ENCODE data around the gene ADGRG1. TPM values are rescaled to one million over a fixed set of nuclear protein-coding genes. Genes with fewer than 3 reads are reported as not detected.

Gene ADGRG1
- polyA plus RNA-seq, 1 of the 3 experiments (the other 2 are of a cell fraction), result 7.4 TPM

GRCh38 chr16:57676553-57677085 lies 48.2 kb downstream of the ADGRG1 start:
- Histone ChIP-seq H3K79me2 (ENCODE audit: insufficient read depth) (no peaks in the 10 kb centered on the region), H3K9me2 (no peaks in the 10 kb centered on the region), H3K9ac (no peak overlapping the region), H3K9me3 (no peaks in the 10 kb centered on the region), H3K4me2 (no peak overlapping the region), H3K27me3 (ENCODE audit: insufficient read depth) (peaks cover 7% of the 10 kb centered on the region; the same call in 1 of the 2 replicates), H3K36me3 (replicated peaks in 1 of 2; ENCODE audit: control insufficient read depth in 1 of 2, insufficient read depth in 2 of 2, low read length in 1 of 2) (no peaks in the 10 kb centered on the region), H3K4me3 (ENCODE audit: low read depth in 2 of 2, low read length in 1 of 2) (no peak overlapping the region), H3K27ac (ENCODE audit: low read depth in 2 of 2, low read length in 1 of 2) (no peak overlapping the region), H3F3A (replicated peaks; ENCODE audit: insufficient read depth) (no peaks in the 10 kb centered on the region), H4K20me1 (ENCODE audit: insufficient read depth) (no peaks in the 10 kb centered on the region), H2AFZ (ENCODE audit: low read depth) (no peak overlapping the region), H3K4me1 (ENCODE audit: control insufficient read depth in 1 of 2, insufficient read depth in 2 of 2, low read depth in 1 of 2, low read length in 1 of 2) (peaks cover 0 to 3% of the 10 kb centered on the region in 2 experiments; a peak in 1 of 4 replicates)
- no peak for DNase-seq
- TF ChIP-seq EP300 (IDR thresholded peaks at IDR 0.05; ENCODE audit: borderline replicate concordance in 1 of 2, low read depth in 1 of 2, low read length in 1 of 2) (no peak), GATA2 (CRISPR knock-in tag; IDR thresholded peaks at IDR 0.05) (no peak), MXI1 (IDR thresholded peaks at IDR 0.05; ENCODE audit: low read depth, low read length) (no peak), PBX3 (IDR thresholded peaks at IDR 0.05) (no peak), GABPA (IDR thresholded peaks at IDR 0.05; ENCODE audit: low read depth) (no peak), REST (IDR thresholded peaks at IDR 0.05; ENCODE audit: low read depth, low read length) (no peak), CHD2 (IDR thresholded peaks at IDR 0.05; ENCODE audit: low read length, partially characterized antibody) (no peak), FOXJ3 (CRISPR knock-in tag; IDR thresholded peaks at IDR 0.05) (no peak), EZH2phosphoT487 (IDR thresholded peaks at IDR 0.05; ENCODE audit: borderline replicate concordance, low read depth) (no peak), TCF12 (IDR thresholded peaks at IDR 0.05) (no peak), RCOR1 (IDR thresholded peaks at IDR 0.05; ENCODE audit: low read length) (no peak), JUND (IDR thresholded peaks at IDR 0.05) (no peak)
- ChIA-PET CTCF (interaction anchor here (1.1 to 1.6 kb wide), 2 partner anchors 16 to 28 kb away, joined by 3 to 6 read pairs; no protein-coding TSS in a partner anchor), POLR2A (no interaction called here)
- 62% methylated on average over 4 of the region's 4 CpGs for WGBS (ENCODE audit: low lambda C conversion rate)
